Stimulated activated CD4-positive, alpha-beta T cell treated with anti-CD3 and anti-CD28 coated beads, Interleukin-15, amount 100 ng/mL, for 48 hours (primary cell): ENCODE measurements around the gene CNTN5.

ENCODE experiments used
- DNase-seq, 2 donors: peaks; one replicate each; pipeline ENCODE4 v3.0.0-alpha.2; 2020; ENCODE audit warnings: low read depth in 2 of 2

Gene CNTN5

GRCh38 chr11:99383648-99384245 is 363.0 kb downstream of the CNTN5 start:
- no peak for DNase-seq

- DNase-seq: no peak
Observed at GRCh38 chr11:99391245-99391644, 370.5 kb downstream of the CNTN5 start.

DNA sequence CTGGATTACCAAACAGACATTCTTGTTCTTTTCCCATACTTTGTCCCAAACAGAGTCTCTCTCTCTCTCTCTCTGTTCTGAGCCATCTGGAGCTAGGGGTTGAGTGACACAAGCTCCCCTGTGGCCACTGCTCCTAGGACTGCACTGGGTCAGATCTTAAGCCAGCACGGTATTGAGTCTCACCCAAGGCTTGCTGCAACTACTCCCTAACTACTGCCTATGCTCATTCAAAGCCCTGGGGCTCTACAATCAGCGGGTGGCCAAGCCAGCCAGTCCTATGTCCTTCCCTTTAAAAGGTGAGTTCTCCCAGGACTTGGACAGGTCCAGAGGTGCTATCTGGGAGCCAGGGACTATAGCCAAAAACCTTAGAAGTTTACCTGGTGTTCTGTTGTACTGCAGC is 385.6 kb downstream of the CNTN5 start:
- no peak for DNase-seq

DNA sequence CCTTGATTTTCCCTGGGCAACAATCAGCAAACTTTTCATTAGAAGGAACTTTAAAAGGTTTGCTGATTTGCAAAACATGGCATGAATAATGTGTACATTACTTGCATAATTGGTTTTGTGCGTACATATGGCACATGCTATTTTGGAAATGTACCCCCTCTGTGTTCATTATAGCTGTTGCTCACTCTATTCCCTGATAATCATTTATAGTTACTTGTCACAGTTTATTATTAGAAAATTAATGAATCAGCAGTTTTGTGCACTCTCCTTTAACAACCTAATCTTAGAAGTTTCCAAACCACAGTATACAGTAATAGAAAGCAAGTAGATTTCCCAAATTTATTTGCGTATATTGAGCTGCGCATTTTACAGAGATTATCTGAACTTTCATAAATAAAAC is 389.9 kb downstream of the CNTN5 start:
- no peak for DNase-seq

DNA sequence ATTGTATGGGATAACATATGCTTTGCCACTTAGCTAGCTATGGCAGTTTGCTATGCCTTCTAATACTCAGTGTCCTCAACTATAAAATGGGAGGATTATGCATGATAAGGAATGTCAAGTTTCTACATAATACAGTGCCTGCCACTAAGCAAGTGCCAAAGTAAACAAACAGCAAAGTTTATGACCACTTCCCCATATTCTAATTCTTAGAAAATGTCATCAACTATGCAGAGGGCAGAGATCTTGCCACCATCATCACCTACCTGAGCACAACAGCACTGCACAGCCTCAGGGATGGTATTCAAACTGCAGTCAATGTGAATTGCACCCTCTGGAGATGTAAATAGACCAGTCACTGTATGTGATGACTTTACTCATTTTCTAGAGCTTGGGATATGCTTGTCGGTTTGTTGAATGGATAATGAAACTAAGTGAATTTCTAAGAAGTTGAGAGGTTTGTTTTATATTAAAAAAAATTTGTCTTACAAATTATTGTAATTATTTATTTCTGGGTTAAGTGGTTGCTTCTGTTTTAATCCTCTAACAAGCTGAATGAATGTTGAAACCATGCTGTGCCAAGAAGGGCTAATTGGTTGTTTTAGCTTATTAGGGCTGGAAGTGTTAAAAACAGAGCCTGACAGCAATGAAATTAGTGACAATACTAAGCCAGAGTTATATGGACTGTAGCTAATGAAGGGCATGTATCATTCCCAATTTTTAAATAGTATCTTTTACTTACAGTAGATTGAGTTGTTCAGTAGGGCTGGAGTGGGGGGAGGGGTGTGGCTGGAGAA is 398.4 kb downstream of the CNTN5 start:
- no peak for DNase-seq

DNA sequence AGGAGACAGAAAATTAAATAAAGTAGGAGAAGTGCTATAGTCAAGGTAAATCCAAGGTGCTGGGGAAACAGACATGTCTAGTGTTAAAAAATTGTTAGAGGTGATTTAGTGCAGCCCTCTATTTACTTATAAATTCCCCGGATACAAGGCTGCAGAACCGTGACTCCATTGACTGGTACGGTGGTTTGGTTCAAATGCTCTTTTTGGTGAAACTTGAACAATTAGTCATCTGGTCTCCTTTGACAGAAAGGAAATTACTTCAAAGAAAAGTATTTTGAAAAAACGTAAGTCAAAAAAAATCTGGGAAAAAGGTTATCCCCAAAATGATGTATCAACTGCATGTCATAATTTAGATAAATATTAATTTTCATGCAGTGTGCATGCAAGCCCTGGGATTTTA is 399.2 kb downstream of the CNTN5 start:
- DNase-seq: no peak

DNA sequence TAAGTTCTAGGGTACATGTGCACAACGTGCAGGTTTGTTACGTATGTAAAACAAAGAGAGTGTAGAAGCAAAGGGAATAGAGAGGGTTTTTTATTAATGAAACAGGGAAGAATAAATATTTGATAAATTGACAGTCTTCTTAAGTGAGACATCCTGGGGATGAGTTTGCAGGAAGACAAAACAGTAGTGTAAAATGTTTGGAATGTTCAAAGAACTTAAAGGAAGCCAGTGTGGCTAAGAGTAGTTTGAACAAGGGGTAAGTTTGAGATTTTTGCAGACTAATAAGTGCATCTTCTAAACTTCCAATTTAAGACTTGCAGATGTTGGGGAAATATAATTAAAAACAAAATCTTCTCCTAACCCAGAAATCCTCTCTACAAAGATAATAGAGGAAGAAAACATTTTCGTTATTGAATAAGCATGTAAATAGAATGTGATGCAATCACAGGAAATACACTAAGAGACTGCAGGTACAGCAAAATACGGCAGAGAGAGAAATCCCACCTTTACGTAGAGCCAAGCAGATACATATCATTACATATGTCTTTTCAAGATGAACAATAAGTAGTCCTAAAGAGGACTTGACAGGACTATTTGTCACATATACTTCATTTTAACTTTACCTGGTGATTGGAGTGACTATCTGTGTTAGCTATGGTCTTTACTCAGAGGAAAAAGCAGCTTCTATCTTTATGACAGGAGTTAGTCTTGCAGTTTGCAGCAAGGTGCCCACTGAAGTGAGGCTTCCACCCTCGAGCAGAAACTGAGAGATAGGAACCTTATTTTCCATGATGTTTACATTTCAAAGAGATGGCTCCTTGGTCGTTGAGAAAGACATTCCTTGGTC is 402.1 kb downstream of the CNTN5 start:
- no peak for DNase-seq

DNA sequence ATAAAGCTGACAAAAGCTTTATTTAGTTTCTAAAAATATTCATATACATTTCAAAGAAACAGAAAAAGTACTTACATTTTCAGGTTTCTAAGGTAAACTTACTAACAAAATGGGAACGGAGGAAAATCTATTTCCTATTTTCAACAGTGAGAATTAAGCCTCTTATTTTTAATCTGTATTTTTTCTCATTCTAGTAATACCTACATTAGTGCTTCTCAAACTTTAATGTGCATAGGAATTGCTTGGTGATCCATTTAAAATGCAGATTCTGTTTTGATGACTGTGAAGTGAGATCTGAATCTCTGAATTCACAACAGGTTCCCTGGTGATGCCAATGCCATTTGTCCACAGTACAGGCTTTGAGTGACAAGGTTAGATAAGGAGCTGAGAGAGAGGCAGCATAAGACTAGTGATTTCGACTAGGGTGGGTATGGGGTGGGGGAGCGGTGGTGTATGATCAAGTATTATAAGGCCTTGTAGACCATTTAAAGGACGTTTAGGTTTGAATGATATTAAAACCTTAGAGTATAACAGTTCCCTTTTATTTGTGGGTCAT is 402.8 kb downstream of the CNTN5 start:
- no peak for DNase-seq

- no peak for DNase-seq
Observed at GRCh38 chr11:99424313-99425084, 403.8 kb downstream of the CNTN5 start.

GRCh38 chr11:99425596-99425995 is 404.8 kb downstream of the CNTN5 start:
- DNase-seq: no peak

DNA sequence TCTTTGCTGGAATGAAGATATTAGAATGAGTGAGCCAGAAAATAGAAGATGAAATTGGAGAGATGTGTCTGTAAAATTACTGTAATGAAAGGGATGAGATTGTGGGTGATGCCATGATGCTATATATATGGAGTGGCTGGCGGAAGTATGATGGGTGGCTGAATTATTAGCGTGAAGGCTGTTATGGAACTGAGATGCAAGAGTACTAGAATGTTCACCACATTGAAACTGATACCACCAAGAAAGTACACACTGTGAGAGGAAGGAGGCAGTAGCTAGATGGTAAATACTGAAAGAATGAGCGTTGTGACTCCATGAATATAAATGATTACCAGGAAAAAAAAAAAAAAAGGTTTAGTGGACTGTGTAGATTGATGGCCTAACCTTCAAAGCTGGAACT is 411.9 kb downstream of the CNTN5 start:
- DNase-seq: no peak

- DNase-seq: no peak
Observed at GRCh38 chr11:99443276-99443675, 422.5 kb downstream of the CNTN5 start.

GRCh38 chr11:99446400-99446799 is 425.7 kb downstream of the CNTN5 start:
- DNase-seq: no peak

DNA sequence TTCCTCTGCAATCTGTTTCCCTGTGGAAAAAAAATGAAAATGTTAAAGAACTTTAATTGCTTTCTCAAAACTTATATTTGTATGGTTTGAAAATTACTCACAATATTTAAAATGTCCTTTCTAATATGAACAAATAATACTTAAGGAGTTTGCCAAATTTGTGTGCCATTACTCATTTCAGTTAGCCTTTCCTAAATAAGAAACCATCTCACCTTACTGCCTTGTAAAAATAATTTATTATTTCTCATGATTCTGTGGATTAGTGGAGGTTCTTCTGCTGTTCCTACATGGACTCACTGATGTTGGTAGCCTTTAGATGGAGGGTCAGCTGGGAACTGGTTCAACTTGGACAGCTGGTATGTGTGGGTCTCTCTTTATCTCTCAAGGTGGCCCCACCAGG is 428.6 kb downstream of the CNTN5 start:
- no peak for DNase-seq

GRCh38 chr11:99452075-99452474 is 431.3 kb downstream of the CNTN5 start:
- DNase-seq: no peak

DNA sequence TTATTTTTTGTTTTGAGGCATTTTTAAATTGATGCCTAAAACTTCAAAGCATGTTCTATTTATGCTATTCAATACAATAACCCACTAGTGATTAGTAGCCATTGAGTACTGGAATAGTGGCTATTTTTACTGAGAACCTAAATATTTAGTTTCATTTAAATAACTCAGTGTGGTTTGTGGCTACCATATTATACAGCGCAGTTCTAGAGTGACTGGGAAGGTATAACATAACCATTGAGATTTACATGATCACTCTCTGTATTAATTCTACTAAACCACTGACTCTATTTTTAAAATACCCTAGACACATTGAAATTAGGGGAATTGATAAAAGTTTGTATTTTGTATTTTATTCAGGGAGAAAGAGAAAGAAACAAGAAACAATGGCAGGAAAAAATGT is 441.2 kb downstream of the CNTN5 start:
- no peak for DNase-seq

GRCh38 chr11:99464985-99465384 is 444.2 kb downstream of the CNTN5 start:
- DNase-seq: no peak

GRCh38 chr11:99489581-99489980 is 468.8 kb downstream of the CNTN5 start:
- no peak for DNase-seq

- no peak for DNase-seq
Observed at GRCh38 chr11:99494065-99494464, 473.3 kb downstream of the CNTN5 start.

DNA sequence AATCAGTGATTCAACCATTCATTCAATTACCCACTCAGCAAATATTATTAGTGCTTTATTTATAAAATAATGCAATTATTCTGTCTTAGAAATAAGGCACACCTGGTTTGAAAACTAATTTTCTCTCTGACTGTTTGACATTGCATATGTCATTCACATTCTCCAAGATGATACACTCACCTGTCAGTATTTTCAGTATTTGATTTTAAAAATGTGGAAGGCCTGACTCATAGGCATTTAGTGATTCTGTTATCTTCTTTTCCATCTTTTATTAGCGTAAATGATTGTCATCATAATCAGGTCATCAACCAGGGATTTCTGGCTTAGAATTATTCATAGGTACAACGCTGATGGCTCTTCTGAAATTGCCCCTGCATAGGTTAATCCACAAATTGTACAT is 480.9 kb downstream of the CNTN5 start:
- DNase-seq: no peak

GRCh38 chr11:99505316-99505715 is 484.6 kb downstream of the CNTN5 start:
- no peak for DNase-seq

DNA sequence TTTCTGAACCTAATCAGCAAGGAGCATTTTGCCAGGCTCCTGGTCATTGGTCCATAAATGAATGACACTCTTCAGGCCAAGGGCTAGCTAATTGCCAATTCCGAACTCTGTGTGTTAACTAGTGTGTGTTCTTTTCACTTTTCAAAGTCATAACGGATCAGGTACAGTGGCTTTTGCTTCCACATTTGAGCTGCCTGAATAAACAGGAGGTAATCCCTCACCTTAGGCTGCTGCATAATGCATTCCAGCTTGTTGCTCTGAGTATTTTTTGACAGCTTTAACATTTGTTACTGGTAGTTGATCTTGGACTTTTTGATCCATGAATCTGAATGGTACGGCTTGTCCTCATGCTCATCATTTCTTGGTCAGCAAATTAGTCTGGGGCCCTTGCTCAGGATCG is 485.1 kb downstream of the CNTN5 start:
- no peak for DNase-seq
